Keratinocyte (primary cell): ENCODE data around the gene NEURL1. TPM values are rescaled to one million over a fixed set of nuclear protein-coding genes. Genes with fewer than 3 reads are reported as not detected.

ENCODE experiments used
- DNase-seq: peaks from one replicate; pipeline ENCODE4 v3.0.0-alpha.2; 2011; ENCODE audit warnings: low read depth, missing footprints, low spot score
- FAIRE-seq: peaks from 2 replicates; lab custom pipeline; 2011; peaks lifted over from hg19 to GRCh38; lab: Jason Lieb, UNC
- H2AFZ ChIP-seq: 2 replicates; pipeline ENCODE4 v1.6.0; 2012; ENCODE audit warnings: low read length, control low read depth, inconsistent platforms; ENCODE audit not compliant: control insufficient read depth
- H3K27ac ChIP-seq: 2 replicates; pipeline ENCODE4 v1.5.1; 2011; ENCODE audit warnings: low read length; ENCODE audit not compliant: control insufficient read depth, insufficient read depth
- H3K27me3 ChIP-seq: 3 replicates; pipeline ENCODE4 v1.6.0; 2011; ENCODE audit warnings: low read length; ENCODE audit not compliant: control insufficient read depth, insufficient read depth; ENCODE audit errors: extremely low read depth
- H3K36me3 ChIP-seq, 2 experiments: 2 replicates in 1 of 2; 3 replicates in 1 of 2; pipeline ENCODE4 v1.5.1; 2011; ENCODE audit warnings: low read length in 2 of 2, mild to moderate bottlenecking in 1 of 2; ENCODE audit not compliant: control insufficient read depth in 2 of 2, insufficient read depth in 2 of 2; ENCODE audit errors: extremely low read depth in 1 of 2
- H3K4me1 ChIP-seq: 3 replicates; pipeline ENCODE4 v1.5.1; 2011; ENCODE audit warnings: low read length; ENCODE audit not compliant: control insufficient read depth, insufficient read depth; ENCODE audit errors: extremely low read depth
- H3K4me2 ChIP-seq: 3 replicates; pipeline ENCODE4 v1.6.0; 2011; ENCODE audit warnings: low read depth, low read length; ENCODE audit not compliant: control insufficient read depth, insufficient read depth; ENCODE audit errors: extremely low read depth
- H3K4me3 ChIP-seq, 3 experiments: fragments of 200-600 bp in 1 of 3; sonication (generic) in 1 of 3; 2 replicates in 2 of 3; 3 replicates in 1 of 3; pipeline ENCODE4 v1.5.1; 2011 to 2016; ENCODE audit warnings: low read length in 3 of 3, mild to moderate bottlenecking in 3 of 3, control low read depth in 2 of 3, inconsistent platforms in 1 of 3, low read depth in 1 of 3, mixed read lengths in 1 of 3, mixed run types in 1 of 3, moderate library complexity in 1 of 3; ENCODE audit not compliant: control insufficient read depth in 2 of 3, insufficient read depth in 2 of 3; ENCODE audit errors: extremely low read depth in 1 of 3
- H3K79me2 ChIP-seq: 2 replicates; pipeline ENCODE4 v1.6.0; 2012; ENCODE audit warnings: low read length; ENCODE audit not compliant: control insufficient read depth, insufficient read depth
- H3K9ac ChIP-seq: 3 replicates; pipeline ENCODE4 v1.6.0; 2011; ENCODE audit warnings: low read length; ENCODE audit not compliant: control insufficient read depth, insufficient read depth; ENCODE audit errors: extremely low read depth
- H3K9me1 ChIP-seq: 3 replicates; pipeline ENCODE4 v1.6.0; 2011; ENCODE audit warnings: low read length; ENCODE audit not compliant: control insufficient read depth, insufficient read depth; ENCODE audit errors: extremely low read depth
- H3K9me3 ChIP-seq: 2 replicates; pipeline ENCODE4 v1.5.1; 2012; ENCODE audit warnings: low read depth, low read length; ENCODE audit not compliant: control insufficient read depth
- H4K20me1 ChIP-seq: 3 replicates; pipeline ENCODE4 v1.6.0; 2011; ENCODE audit warnings: low read length; ENCODE audit not compliant: control insufficient read depth, insufficient read depth; ENCODE audit errors: extremely low read depth
- EZH2 ChIP-seq: IDR thresholded peaks from one replicate; pipeline ENCODE4 v1.6.1; 2012; ENCODE audit warnings: inconsistent platforms, mild to moderate bottlenecking, low read length, moderate library complexity
- dilution Hi-C: fragments of 300-500 bp; cut with MboI; formaldehyde crosslinking; loops from one replicate; pipeline ENCODE4 v1.7.0; 2020; ENCODE audit warnings: low sequenced_read_pairs; ENCODE audit not compliant: extremely low pct_ligation_motif_present
- polyA plus RNA-seq, 5 experiments: library from polyadenylated mRNA; depleted of rRNA in 3 of 5; stranded (reverse) in 3 of 5; stranded (forward) in 1 of 5; unstranded in 1 of 5; fragments of >200 nt; gene quantifications; 1 replicate in 1 of 5; 2 replicates in 3 of 5; 3 replicates in 1 of 5; pipeline versions ENCODE4 v1.2.1 to v1.2.3, GENCODE V29; 2011 to 2012; ENCODE audit warnings: missing spikeins in 2 of 5, low read depth in 1 of 5, low replicate concordance in 1 of 5
- TF ChIP-seq, protein P1 (sequence below), 3 experiments: IDR thresholded peaks in 1 of 3; conservative IDR thresholded peaks in 1 of 3; optimal IDR thresholded peaks in 1 of 3; 2 replicates in 2 of 3; 3 replicates in 1 of 3; pipeline versions ENCODE3 to v1.5.1; 2011; ENCODE audit warnings: low read length in 3 of 3, mild to moderate bottlenecking in 3 of 3, moderate library complexity in 2 of 3, control low read depth in 1 of 3, inconsistent platforms in 1 of 3; ENCODE audit not compliant: insufficient read depth in 2 of 3; ENCODE audit errors: extremely low read depth in 1 of 3

NEURL1 gene
- polyA plus RNA-seq, 1 donor (not counting 4 experiments of a cell fraction or from before 2014, with no cell fraction given) = 0.03 TPM

DNA sequence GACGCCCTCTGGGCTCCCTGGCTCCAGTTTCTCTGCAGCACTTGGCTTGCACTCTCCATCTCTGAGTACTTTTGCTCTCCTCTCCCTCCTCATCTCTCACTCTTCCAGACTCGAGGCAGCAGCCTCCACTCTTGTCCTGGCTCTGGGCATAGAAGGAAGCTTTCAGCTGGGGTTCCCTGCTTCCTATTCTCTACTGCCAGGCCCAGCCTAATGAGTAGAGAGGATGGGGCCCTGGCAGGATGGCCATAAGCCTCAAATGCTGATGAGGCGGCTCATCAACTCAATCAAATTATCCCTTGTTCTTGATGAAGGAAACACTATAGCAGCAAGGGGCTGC is 55.8 kb downstream of the NEURL1 start:
- FAIRE-seq = no peak
- Histone ChIP-seq H3K4me3 (no peak overlapping the region), H3K9me1 (no peaks in the 10 kb centered on the region), H3K27me3 (peaks cover 33% of the 10 kb centered on the region), H3K9me3 (no peaks in the 10 kb centered on the region), H2AFZ (no peak overlapping the region), H3K79me2 (no peaks in the 10 kb centered on the region), H3K36me3 (no peaks in the 10 kb centered on the region), H4K20me1 (no peaks in the 10 kb centered on the region), H3K27ac (no peak overlapping the region), H3K4me1 (no peaks in the 10 kb centered on the region), H3K9ac (no peak overlapping the region), H3K4me2 (no peak overlapping the region)
- no peak for TF ChIP-seq EZH2
- TF ChIP-seq, protein P1, sequence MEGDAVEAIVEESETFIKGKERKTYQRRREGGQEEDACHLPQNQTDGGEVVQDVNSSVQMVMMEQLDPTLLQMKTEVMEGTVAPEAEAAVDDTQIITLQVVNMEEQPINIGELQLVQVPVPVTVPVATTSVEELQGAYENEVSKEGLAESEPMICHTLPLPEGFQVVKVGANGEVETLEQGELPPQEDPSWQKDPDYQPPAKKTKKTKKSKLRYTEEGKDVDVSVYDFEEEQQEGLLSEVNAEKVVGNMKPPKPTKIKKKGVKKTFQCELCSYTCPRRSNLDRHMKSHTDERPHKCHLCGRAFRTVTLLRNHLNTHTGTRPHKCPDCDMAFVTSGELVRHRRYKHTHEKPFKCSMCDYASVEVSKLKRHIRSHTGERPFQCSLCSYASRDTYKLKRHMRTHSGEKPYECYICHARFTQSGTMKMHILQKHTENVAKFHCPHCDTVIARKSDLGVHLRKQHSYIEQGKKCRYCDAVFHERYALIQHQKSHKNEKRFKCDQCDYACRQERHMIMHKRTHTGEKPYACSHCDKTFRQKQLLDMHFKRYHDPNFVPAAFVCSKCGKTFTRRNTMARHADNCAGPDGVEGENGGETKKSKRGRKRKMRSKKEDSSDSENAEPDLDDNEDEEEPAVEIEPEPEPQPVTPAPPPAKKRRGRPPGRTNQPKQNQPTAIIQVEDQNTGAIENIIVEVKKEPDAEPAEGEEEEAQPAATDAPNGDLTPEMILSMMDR (optimal IDR thresholded peaks at IDR 0.05 in 1 of 3, IDR thresholded peaks at IDR 0.05 in 1 of 3, conservative IDR thresholded peaks at IDR 0.05 in 1 of 3; ENCODE audit: extremely low read depth in 1 of 3, insufficient read depth in 2 of 3, low read length in 3 of 3) = no peak
- dilution Hi-C loops = no loop called here
- no peak for DNase-seq

DNA sequence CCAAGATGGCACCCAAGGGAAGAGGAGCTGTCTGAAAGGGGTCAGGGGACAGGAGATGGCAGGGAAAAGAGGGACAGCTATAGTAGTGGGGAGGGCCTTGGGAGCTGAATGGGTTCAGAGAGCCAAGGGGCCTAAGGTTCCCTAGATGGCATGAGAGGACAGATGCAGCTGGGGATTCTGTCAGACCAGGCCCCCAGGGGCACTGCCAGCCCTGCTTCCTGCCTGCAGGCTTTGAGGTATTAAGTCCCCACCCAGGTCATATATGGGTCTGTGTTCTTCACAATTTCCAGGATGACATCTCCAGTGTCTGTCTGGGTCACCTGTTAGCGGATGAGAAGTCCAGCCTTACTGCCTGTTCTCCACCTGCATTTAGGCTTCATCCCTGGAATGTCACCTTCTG is 56.7 kb downstream of the NEURL1 start:
- no peak overlapping the region for H2AFZ ChIP-seq
- no peaks in the 10 kb centered on the region for H3K36me3 ChIP-seq
- no peaks in the 10 kb centered on the region for H4K20me1 ChIP-seq
- no peaks in the 10 kb centered on the region for H3K79me2 ChIP-seq
- DNase-seq = no peak
- H3K9ac ChIP-seq = no peak overlapping the region
- H3K27ac ChIP-seq = no peak overlapping the region
- FAIRE-seq = no peak
- H3K4me1 ChIP-seq = no peaks in the 10 kb centered on the region
- dilution Hi-C loops = no loop called here
- no peak overlapping the region for H3K4me3 ChIP-seq
- no peaks in the 10 kb centered on the region for H3K9me3 ChIP-seq
- peaks cover 39% of the 10 kb centered on the region for H3K27me3 ChIP-seq
- TF ChIP-seq, protein P1 (optimal IDR thresholded peaks at IDR 0.05 in 1 of 3, IDR thresholded peaks at IDR 0.05 in 1 of 3, conservative IDR thresholded peaks at IDR 0.05 in 1 of 3; ENCODE audit: extremely low read depth in 1 of 3, insufficient read depth in 2 of 3, low read length in 3 of 3) = no peak
- no peak for TF ChIP-seq EZH2
- H3K9me1 ChIP-seq = no peaks in the 10 kb centered on the region
- no peak overlapping the region for H3K4me2 ChIP-seq
